Activated CD4-positive, alpha-beta T cell treated with anti-CD3 and anti-CD28 coated beads, Interleukin-2, amount 50 U/mL, for 16 hours (primary cell): ENCODE results near the gene CELF2.
A peak's percentile ranks its signal among the peaks of the same experiment; 100 is the strongest.

Source experiments
- DNase-seq: peaks from one replicate; pipeline ENCODE4 v3.0.0-alpha.2; 2020

The CELF2 gene

DNA sequence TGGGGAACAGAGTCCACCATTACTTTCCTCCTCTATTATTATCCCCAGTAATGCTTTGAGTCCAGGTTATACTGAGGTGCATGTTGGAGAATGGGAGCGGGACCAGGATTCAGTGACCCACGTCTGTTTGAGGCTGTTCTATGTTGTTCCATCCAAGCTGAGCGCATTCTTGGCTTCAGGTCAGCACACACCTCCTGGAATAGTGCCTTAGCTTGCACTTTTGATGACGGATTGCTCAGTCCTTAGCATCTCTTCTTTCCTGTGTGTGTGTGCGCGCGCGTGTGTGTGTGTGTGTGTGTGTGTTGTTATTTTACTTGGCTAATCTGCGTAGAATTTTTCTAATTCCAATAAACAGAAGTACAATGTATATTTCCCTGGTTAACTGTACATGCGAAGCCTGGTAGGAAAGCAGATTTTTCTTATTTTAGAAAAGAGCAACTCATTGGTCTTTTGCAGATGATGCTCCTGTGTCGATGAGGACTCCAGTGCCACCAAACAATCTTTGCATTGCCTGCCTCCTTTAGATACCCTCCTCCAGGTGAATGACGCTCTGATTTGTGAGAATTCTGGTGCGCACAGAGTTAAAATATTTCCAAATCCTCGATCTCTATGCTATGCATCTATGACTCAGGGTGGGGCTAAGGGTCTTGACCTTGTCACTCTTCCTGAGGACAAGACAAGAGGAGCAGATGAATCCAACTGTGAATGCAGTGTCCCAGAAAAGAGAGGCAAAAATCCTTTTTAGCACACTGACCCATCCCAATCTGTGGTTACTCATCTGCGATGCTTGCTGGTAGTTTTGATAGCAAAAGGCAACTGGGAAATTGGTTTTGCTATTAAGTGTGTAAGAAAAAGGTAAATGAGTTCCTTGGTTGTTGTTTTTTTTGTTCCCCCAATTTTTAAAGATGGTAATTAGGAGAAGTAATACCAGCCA, 13.3 kb upstream of the CELF2 start:
- DNase-seq = no peak

- no peak for DNase-seq
Measured at GRCh38 chr10:11005725-11006427, 11.8 kb upstream of the CELF2 start.

DNA sequence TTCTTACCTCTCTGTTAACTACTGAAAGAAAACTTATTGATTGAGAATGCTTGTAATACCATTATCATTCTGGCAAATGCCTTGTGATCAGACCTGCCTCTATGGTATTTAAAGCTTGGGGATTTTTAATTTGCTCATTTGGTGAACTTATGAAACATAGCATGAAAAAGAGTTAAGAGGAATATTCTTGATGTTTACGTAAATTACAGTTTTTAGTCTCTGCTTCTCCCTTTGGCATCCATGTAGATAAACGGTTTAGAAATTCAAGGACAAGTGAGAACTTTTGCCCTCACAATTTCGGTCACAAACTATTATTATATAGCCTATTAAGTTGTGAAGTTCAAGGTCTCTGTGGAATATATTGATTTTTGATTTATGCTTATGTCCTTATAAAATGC, 11.2 kb upstream of the CELF2 start:
- no peak for DNase-seq

DNA sequence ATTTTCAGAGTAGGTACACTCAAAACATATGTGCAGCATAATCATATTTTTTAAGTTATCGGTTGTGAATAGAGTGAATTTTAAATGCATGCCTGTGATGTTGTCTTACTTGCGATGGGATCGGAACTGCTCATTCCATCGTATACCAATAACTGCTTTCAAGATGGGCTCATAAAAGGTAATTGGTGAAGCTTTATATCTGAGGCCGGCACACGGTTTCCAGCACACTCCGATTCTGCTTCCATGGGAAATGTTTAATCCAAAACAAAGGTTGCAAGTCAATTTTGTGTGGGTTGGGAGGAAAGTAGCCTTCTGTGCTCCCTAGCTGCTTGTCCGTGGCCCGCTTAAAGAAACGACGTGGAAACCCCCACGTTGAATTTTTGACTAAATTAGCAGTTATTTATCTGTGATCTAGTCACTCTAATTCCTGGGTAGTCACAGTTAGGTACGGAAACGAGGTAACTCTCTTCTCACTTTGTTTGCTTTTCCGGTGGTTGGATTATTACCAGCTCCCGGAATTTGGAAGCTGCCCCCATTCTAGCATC, 10.1 kb upstream of the CELF2 start:
- no peak for DNase-seq

GRCh38 chr10:11009471-11010308, 8.0 kb upstream of the CELF2 start:
- DNase-seq = peak; percentile 10

GRCh38 chr10:11010582-11010981, 7.1 kb upstream of the CELF2 start:
- DNase-seq = no peak

- DNase-seq = no peak
Measured at GRCh38 chr10:11011436-11011835, 6.2 kb upstream of the CELF2 start.

DNA sequence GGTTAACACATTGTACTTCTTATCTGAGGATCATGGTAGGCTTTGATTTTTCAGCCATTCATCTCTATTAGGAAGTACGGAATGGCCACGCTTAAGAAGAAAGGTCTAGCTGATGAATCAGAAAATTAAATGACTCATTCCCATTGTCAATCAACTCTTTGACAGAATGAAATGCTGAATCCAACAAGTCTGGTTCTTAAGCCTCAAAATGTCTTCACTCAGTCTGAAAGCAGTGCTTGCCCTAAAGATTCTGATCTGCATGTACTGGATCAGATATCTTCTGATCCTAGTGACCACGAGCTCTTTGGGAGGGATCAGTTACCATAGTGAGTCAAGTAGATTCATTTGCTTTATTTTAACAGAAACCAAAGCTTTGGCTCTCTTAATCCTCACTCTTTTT, 5.7 kb upstream of the CELF2 start:
- DNase-seq = peak; percentile 23

- no peak for DNase-seq
Measured at GRCh38 chr10:11012421-11013295, 5.0 kb upstream of the CELF2 start.

DNA sequence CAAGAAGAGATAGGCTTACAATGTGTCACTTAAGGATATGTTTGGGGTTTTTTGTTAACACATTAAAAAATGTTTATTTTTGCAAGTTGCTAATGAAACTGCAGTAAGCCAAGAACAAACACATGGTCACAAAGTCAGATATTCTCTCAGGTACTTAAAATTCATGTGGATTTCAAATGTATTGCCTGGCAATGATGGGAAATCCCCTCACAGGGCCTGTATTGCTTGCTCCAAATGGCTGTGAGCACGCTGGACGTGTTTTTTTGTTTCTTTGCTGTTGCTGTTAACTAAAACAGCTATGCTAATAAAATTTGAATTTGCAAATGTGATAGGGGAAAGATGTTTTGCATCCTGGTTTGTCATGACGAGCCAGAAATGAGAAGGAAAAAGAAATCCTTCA, 3.8 kb upstream of the CELF2 start:
- DNase-seq = no peak

DNA sequence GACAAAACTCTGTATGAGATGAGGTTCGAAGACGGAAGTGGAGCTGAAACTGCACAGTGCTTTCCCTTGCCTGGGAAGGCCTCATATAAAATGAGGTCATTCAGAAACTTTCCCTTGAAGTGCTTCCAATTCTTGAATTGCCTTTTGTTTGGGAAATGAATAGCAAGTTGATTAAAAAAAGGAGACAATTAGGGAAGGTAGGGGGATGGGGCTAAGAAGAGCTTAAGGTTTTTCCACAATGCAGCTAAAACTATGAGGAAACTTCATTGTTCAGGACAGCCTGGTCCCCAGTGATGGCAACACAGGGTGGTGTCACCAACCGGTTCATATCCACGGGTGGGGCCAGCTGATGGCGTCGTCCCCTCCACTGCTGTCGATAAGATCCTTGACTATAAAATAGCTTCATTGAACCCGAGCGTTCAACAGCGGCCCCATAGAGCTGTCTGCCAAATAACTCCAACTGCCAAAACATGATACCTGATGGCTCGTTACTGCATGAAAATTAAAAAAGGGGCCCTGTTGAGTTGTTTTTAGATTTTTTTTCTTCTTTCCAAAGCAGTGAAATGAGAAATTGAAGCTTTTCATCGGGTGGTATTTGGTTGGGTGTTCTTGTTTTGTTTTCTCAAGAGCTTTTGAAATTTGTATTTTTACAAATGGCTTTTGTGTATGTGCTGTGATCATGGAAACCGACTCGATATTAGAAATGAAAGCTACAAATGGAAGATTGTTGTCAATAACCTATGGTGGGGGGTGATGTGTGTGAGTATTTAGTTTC, 2.8 kb upstream of the CELF2 start:
- DNase-seq = no peak

- no peak for DNase-seq
Measured at GRCh38 chr10:11015446-11015934, 2.2 kb upstream of the CELF2 start.

DNA sequence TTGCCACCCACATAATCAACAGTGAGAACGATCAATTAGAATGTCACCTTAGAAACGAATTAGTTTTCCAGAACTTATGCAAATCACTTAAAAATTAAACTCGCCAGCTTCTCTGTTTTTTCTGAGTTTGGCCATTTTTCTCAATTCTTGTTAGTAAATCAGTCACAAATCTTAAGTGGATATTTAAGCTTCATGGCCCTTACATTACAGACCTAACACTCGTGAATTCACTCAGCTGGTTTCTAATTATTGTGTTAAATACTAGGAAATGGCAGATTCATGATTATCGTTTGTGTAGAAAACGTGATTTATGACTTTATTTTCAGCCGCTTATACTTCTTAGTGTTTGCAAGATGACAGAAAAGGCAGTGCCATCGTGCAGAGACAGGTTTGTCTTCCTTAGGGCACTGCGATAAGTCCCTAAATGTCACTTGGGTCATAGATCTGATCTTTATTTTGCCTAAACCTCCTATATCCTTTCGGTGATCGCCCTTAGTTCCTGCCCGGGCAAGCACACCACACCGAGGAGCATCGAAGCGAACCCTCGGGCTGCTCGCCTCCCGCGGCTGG, 587 bp upstream of the CELF2 start:
- no peak for DNase-seq

DNA sequence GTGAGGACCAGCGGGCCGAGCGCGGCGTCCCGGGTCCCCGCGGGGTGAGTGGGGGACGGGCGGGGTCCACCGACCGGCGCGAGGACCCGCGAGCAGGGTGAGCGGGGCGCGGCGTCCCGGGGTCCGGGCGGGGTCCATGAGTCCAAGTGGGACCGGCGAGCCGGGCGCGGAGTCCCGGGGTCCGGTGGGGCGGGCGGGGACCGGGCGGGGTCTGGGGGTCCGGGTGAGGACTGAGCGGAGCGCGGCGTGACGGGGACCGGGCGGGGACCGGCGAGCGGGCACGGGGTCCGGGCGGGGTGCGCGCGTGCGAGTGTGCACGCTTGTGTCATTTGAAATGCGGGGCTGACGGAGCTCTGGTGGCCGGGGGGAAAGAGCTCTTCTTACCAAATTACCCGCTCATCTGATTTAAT, 765 bp downstream of the CELF2 start:
- no peak for DNase-seq

- DNase-seq = no peak
Measured at GRCh38 chr10:11018855-11019631, 1.4 kb downstream of the CELF2 start.

DNA sequence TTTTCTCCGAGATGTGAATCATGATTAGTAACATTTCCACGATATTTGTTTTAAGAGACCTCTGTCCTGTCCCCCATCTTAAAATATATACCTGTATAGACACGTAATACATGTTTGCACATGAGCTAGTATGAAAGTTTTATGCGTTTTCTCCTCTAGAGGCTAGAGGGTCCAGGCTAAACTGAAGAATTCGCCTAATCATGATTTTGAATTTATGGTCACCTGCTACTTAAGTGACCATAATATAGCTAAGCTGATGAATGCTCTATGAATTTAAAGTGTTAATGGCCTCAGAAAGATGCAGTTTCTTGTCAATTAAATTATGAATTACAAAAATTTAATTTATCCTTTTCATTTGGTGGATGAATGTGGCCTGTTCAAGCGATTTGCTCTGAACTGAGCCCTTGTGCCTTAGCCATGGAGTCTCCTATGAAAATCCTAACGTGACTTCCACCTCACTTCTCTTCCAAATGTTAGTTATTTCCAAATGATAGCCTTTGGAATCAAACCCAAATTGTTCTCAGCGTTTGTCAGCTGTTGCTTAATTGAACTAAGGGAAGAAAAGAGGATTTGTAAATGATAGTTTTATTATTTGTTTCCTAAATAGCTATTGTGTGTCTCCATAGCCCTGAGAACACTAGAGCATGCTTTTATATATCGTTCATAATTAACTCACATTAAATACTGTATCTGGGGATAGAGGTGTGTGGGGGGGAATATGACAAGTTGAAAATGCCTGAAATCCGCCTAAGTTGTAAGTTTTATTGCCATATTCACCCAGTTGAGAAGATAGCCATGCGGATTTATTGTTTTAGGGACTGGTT, 2.3 kb downstream of the CELF2 start:
- DNase-seq = no peak

DNA sequence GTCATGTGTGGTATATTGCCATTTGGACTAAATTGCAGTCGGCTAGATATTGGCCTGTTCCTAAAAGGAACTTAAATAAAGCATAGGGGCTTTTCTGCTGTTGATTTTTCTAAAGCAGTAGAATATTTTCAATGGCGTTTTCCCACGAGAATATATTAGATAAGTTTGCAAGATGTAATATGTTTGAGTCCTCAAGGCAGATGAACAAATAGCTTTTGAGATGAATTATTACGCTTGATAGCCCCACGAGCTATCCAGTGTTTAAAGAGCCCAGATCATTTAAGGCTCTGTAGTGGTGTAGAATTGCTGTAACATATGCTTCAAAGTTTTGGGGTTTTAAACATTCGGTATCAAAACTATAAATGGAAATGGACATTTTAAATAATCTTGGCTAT, 2.9 kb downstream of the CELF2 start:
- no peak for DNase-seq

GRCh38 chr10:11022213-11022612, 4.5 kb downstream of the CELF2 start:
- no peak for DNase-seq
